K562 (cell line): ENCODE measurements around the gene WHAMM. TPM values are rescaled to one million over a fixed set of nuclear protein-coding genes. Genes with fewer than 3 reads are reported as not detected.

Experiments
- ATAC-seq: fragments of 200-7000 bp; cut with Tn5 transposase; 3 replicates; pipeline ENCODE4 v1.9.1; 2020; ENCODE audit warnings: moderate library complexity
- BruUV-seq: library from RNA; stranded (reverse); fragments of 400-500 nt; replicated peaks from 2 replicates; lab custom pipeline; 2021; lab: Mats Ljungman, UMichigan
- CTCF ChIA-PET: fragments of 300-600 bp; formaldehyde crosslinking; extraction: SDS; loops from one replicate; lab custom pipeline; 2021; ENCODE audit warnings: low intra/inter-chr PET ratio; lab: Yijun Ruan, JAX
- POLR2A ChIA-PET: fragments of 300-600, 350-650 bp; sonication (Branson Sonifier 250); formaldehyde crosslinking; extraction: SDS; loops from one replicate; lab custom pipeline; 2021; ENCODE audit warnings: antibody characterized with exemption, inconsistent platforms; lab: Yijun Ruan, JAX
- DNase-seq, 4 experiments: peaks; one replicate each; pipeline versions ENCODE4 v3.0.0 to v3.0.0-alpha.2; 2011 to 2018; ENCODE audit warnings: low spot score in 3 of 4, mixed read lengths in 3 of 4; ENCODE audit errors: extremely low read depth in 1 of 4
- FAIRE-seq: peaks from 2 replicates; lab custom pipeline; 2011; peaks lifted over from hg19 to GRCh38; lab: Jason Lieb, UNC
- H2AFZ ChIP-seq: 2 replicates; pipeline ENCODE4 v1.6.0; 2011; ENCODE audit warnings: low read depth, low read length, control low read depth, inconsistent platforms
- H3K27ac ChIP-seq: fragments of 200-600 bp; 3 replicates; pipeline ENCODE4 v1.8.0; 2011; ENCODE audit warnings: low read depth, mild to moderate bottlenecking, control low read depth, inconsistent platforms, low read length, moderate library complexity, mixed read lengths; ENCODE audit errors: extremely low read depth
- H3K27me3 ChIP-seq, 2 experiments: fragments of 300-600 bp in 1 of 2; 2 replicates in 1 of 2; 3 replicates in 1 of 2; pipeline versions ENCODE4 v1.6.0 to v1.8.0; 2011; ENCODE audit warnings: inconsistent platforms in 2 of 2, low read length in 2 of 2, mild to moderate bottlenecking in 1 of 2, mixed read lengths in 1 of 2, moderate library complexity in 1 of 2; ENCODE audit not compliant: control insufficient read depth in 2 of 2, insufficient read depth in 2 of 2
- H3K36me3 ChIP-seq: fragments of 300-600 bp; 3 replicates; pipeline ENCODE4 v1.8.0; 2011; ENCODE audit warnings: mild to moderate bottlenecking, low read length, inconsistent platforms; ENCODE audit not compliant: control insufficient read depth, insufficient read depth
- H3K4me1 ChIP-seq, 2 experiments: fragments of 200-600 bp in 1 of 2; replicated peaks in 1 of 2; 2 replicates in 1 of 2; 3 replicates in 1 of 2; pipeline versions ENCODE4 v1.5.1 to v1.8.0; 2011; ENCODE audit warnings: inconsistent platforms in 2 of 2, low read length in 2 of 2, mild to moderate bottlenecking in 1 of 2, mixed read lengths in 1 of 2, moderate library complexity in 1 of 2; ENCODE audit not compliant: control insufficient read depth in 2 of 2, insufficient read depth in 2 of 2
- H3K4me2 ChIP-seq: 2 replicates; pipeline ENCODE4 v1.6.1; 2011; ENCODE audit warnings: low read length, control low read depth, inconsistent platforms, mixed read lengths; ENCODE audit not compliant: insufficient read depth
- H3K4me3 ChIP-seq: fragments of 200-600 bp; sonication (generic), shearing (Covaris generic); 2 replicates; pipeline ENCODE4 v1.5.1; 2016; ENCODE audit warnings: control low read depth, inconsistent platforms
- H3K79me2 ChIP-seq: fragments of 200-600 bp; 3 replicates; pipeline ENCODE4 v1.8.0; 2011; ENCODE audit warnings: low read length, inconsistent platforms; ENCODE audit not compliant: control insufficient read depth, insufficient read depth
- H3K9ac ChIP-seq, 2 experiments: 2 replicates each; pipeline versions ENCODE4 v1.6.0 to v1.6.1; 2011; ENCODE audit warnings: low read depth in 2 of 2, low read length in 2 of 2, control low read depth in 1 of 2, inconsistent platforms in 1 of 2, mild to moderate bottlenecking in 1 of 2, mixed read lengths in 1 of 2; ENCODE audit not compliant: insufficient read depth in 1 of 2
- H3K9me1 ChIP-seq: one replicate; pipeline ENCODE4 v1.6.0; 2011; ENCODE audit warnings: inconsistent platforms, mild to moderate bottlenecking, low read length, moderate library complexity; ENCODE audit not compliant: control insufficient read depth, insufficient read depth
- H3K9me3 ChIP-seq: replicated peaks from 2 replicates; pipeline ENCODE4 v1.5.1; 2011; ENCODE audit warnings: low read depth, low read length, inconsistent platforms; ENCODE audit not compliant: control insufficient read depth, insufficient read depth
- H4K20me1 ChIP-seq: replicated peaks from 2 replicates; pipeline ENCODE4 v1.6.1; 2011; ENCODE audit warnings: low read length, inconsistent platforms, mixed read lengths; ENCODE audit not compliant: control insufficient read depth, insufficient read depth
- ARID1B ChIP-seq: fragments of 450-650 bp; IDR thresholded peaks from 2 replicates; pipeline ENCODE4 v1.6.1; 2016; ENCODE audit warnings: antibody characterized with exemption, mild to moderate bottlenecking, inconsistent platforms
- CBFA2T2 ChIP-seq: fragments of 450-650 bp; conservative IDR thresholded peaks from 2 replicates; pipeline ENCODE4 v1.6.1; 2017; ENCODE audit warnings: mild to moderate bottlenecking
- CBFA2T3 ChIP-seq: fragments of 450-650 bp; IDR thresholded peaks from 2 replicates; pipeline ENCODE4 v1.6.1; 2017
- DPF2 ChIP-seq: fragments of 450-650 bp; IDR thresholded peaks from 2 replicates; pipeline ENCODE4 v1.6.1; 2016
- ELF2 ChIP-seq: fragments of 250-450 bp; sonication (Bioruptor Pico); IDR thresholded peaks from 2 replicates; pipeline ENCODE4 v1.5.0; 2021; ENCODE audit warnings: mild to moderate bottlenecking
- HDAC1 ChIP-seq, 2 experiments: fragments of 450-650 bp; IDR thresholded peaks; 2 replicates each; pipeline ENCODE4 v1.6.1; 2016 to 2017; ENCODE audit warnings: inconsistent platforms in 1 of 2, mild to moderate bottlenecking in 1 of 2, moderate library complexity in 1 of 2
- KLF16 ChIP-seq: IDR thresholded peaks from 2 replicates; pipeline ENCODE4 v1.6.1; 2016; ENCODE audit warnings: antibody characterized with exemption
- MTA2 ChIP-seq: fragments of 450-650 bp; IDR thresholded peaks from 2 replicates; pipeline ENCODE4 v1.6.1; 2016; ENCODE audit warnings: low read depth
- NCOA2 ChIP-seq, 2 experiments: fragments of 450-650 bp; IDR thresholded peaks; 2 replicates each; pipeline ENCODE4 v1.6.1; 2018; ENCODE audit warnings: mild to moderate bottlenecking in 2 of 2, moderate library complexity in 1 of 2; ENCODE audit not compliant: partially characterized antibody in 2 of 2
- NCOR1 ChIP-seq: fragments of 450-650 bp; IDR thresholded peaks from 2 replicates; pipeline ENCODE4 v1.6.1; 2016; ENCODE audit warnings: mild to moderate bottlenecking, moderate library complexity
- NFE2 ChIP-seq: IDR thresholded peaks from 2 replicates; pipeline ENCODE4 v1.6.1; 2014; ENCODE audit warnings: antibody characterized with exemption, low read depth
- RCOR1 ChIP-seq, 2 experiments: IDR thresholded peaks; 2 replicates each; pipeline ENCODE4 v1.6.1; 2012; ENCODE audit warnings: low read depth in 2 of 2, low read length in 2 of 2, borderline replicate concordance in 1 of 2, improper control_type of control experiment in 1 of 2
- SMARCA4 ChIP-seq: fragments of 450-650 bp; IDR thresholded peaks from 2 replicates; pipeline ENCODE4 v1.6.1; 2016
- TAL1 ChIP-seq: fragments of 450-650 bp; IDR thresholded peaks from 2 replicates; pipeline ENCODE4 v1.6.1; 2016; ENCODE audit warnings: mild to moderate bottlenecking
- TCF3 ChIP-seq: sonication (generic); formaldehyde crosslinking; IDR thresholded peaks from 2 replicates; pipeline ENCODE4 v1.4.0; 2020; ENCODE audit warnings: mild to moderate bottlenecking, missing genetic modification reagents
- TEAD4 ChIP-seq, 2 experiments: sonication (generic) in 1 of 2; formaldehyde crosslinking in 1 of 2; IDR thresholded peaks; 2 replicates each; pipeline versions ENCODE4 v1.6.1 to v1.8.0; 2012 to 2022; ENCODE audit warnings: borderline replicate concordance in 1 of 2, inconsistent platforms in 1 of 2, low read length in 1 of 2, mild to moderate bottlenecking in 1 of 2, missing genetic modification reagents in 1 of 2
- TRIM24 ChIP-seq, 2 experiments: fragments of 450-650 bp; IDR thresholded peaks; 2 replicates each; pipeline ENCODE4 v1.6.1; 2016
- ZBTB8A ChIP-seq: fragments of 450-650 bp; IDR thresholded peaks from 2 replicates; pipeline ENCODE4 v1.6.1; 2018; ENCODE audit warnings: mild to moderate bottlenecking, moderate library complexity; ENCODE audit not compliant: partially characterized antibody
- ZNF316 ChIP-seq: fragments of 450-650 bp; IDR thresholded peaks from 2 replicates; pipeline ENCODE4 v1.6.1; 2016
- WGBS: fragments of 100-300 bp; shearing (Covaris generic); methylation state at CpG from one replicate; pipeline ENCODE4 v1.1.6; 2016; ENCODE audit warnings: low coverage, mixed read lengths; ENCODE audit not compliant: insufficient coverage; ENCODE audit errors: missing lambda C conversion rate; 5-methylcytosine and 5-hydroxymethylcytosine counted together
- in situ Hi-C: fragments of 300-500 bp; cut with MboI; formaldehyde crosslinking; loops from 4 replicates; pipeline ENCODE4 v1.15.0; 2018; ENCODE audit warnings: inconsistent platforms, mixed read lengths
- intact Hi-C: fragments of 100-400 bp; cut with micrococcal nuclease; formaldehyde crosslinking; loops from 2 replicates; pipeline ENCODE4 v1.14.2; 2022
- polyA plus RNA-seq, 8 experiments: library from polyadenylated mRNA; depleted of rRNA in 4 of 8; stranded (reverse) in 5 of 8; unstranded in 3 of 8; fragments of >200 nt; fragmentation: Nextera tagmentation in 2 of 8; fragmentation: Illumina TruSeq in 1 of 8; extraction: Ambion mirVana in 2 of 8; extraction: Trizol in 1 of 8; gene quantifications; 2 replicates each; pipeline versions ENCODE4 v1.2.1 to v1.2.3, GENCODE V29; 2011 to 2014; ENCODE audit warnings: inconsistent platforms in 1 of 8, missing spikeins in 1 of 8
- total RNA-seq, 7 experiments: library from RNA; depleted of rRNA in 6 of 7; stranded (reverse); fragments of >200 nt in 6 of 7; fragmentation: Illumina TruSeq in 2 of 7; extraction: Trizol in 2 of 7; gene quantifications; 2 replicates each; pipeline versions ENCODE4 v1.2.1 to v1.2.3, GENCODE V29; 2011 to 2021; ENCODE audit warnings: low replicate concordance in 1 of 7
- TF ChIP-seq, protein P1 (sequence below): fragments of 150-350 bp; conservative IDR thresholded peaks from 2 replicates; pipeline ENCODE4 v1.6.1; 2014; ENCODE audit warnings: low read length

The WHAMM gene
- total and polyA plus RNA-seq, 9 of the 15 experiments (the other 6 are each of a cell fraction or from before 2014, with no cell fraction given) = 2.0 to 4.8 (median 3.6) TPM

DNA sequence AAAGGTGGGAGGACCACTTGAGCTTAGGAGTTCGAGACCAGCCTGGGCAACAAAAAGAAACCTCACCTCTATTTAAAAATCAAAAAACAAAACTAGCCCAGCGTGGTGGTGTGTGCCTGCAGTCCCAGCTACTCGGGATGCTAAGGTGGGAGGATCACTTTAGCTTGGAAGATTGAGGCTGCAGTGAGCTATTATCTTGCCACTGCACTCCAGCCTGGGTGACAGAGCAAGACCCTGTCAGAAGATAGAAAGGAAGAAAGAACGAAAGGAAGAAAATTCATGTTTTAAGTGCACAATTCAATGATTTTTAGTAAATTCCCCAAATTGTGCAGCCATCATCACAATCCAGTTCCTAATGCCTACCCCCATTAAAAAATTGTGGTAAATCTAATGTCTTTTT lies 11.3 kb upstream of the WHAMM start:
- peak; percentile 49 for ATAC-seq
- DNase-seq = peak in 1 of 4 experiments; percentile 65
- FAIRE-seq = peak; percentile 83

More for the DNA sequence above, 11.3 kb upstream of the WHAMM start:
- peak overlapping the region in 1 of 2 experiments; percentile 30; a peak in 1 of 4 replicates for H3K9ac ChIP-seq
- BruUV-seq = no TSS peak
- H4K20me1 ChIP-seq = no peaks in the 10 kb centered on the region
- H3K9me1 ChIP-seq = peaks cover 4% of the 10 kb centered on the region
- in situ Hi-C loops = no loop called here
- H3K4me1 ChIP-seq = peaks cover 19 to 27% of the 10 kb centered on the region in 2 experiments
- no peak overlapping the region for H2AFZ ChIP-seq
- no peaks in the 10 kb centered on the region for H3K27me3 ChIP-seq
- WGBS = 2% methylated on average over 4 of the region's 4 CpGs
- H3K27ac ChIP-seq = no peak overlapping the region
- intact Hi-C loops = no loop called here
- no peaks in the 10 kb centered on the region for H3K79me2 ChIP-seq
- no peaks in the 10 kb centered on the region for H3K9me3 ChIP-seq
- POLR2A ChIA-PET = no interaction called here
- TF ChIP-seq ARID1B (peak; percentile 84), DPF2 (peak; percentile 78), MTA2 (peak; percentile 58), NCOR1 (peak; percentile 53; the same call in 1 of the 2 replicates), ZBTB8A (no peak), CBFA2T2 (peak; percentile 60), ZNF316 (0 out of 2 replicates have a peak, but pooled peaks have one; percentile 10), SMARCA4 (peak; percentile 73), ELF2 (CRISPR knock-in tag) (no peak), HDAC1 (IDR thresholded peaks at IDR 0.05) (peak in 1 of 2 experiments; percentile 43; a peak in 1 of 4 replicates), NFE2 (peak; percentile 27; the same call in 1 of the 2 replicates), NCOA2 (IDR thresholded peaks at IDR 0.05; ENCODE audit: partially characterized antibody in 2 of 2) (no peak), RCOR1 (IDR thresholded peaks at IDR 0.05; ENCODE audit: borderline replicate concordance in 1 of 2, low read depth in 2 of 2, low read length in 2 of 2) (peak in 1 of 2 experiments; percentile 31; a peak in 1 of 4 replicates), TEAD4 (IDR thresholded peaks at IDR 0.05; ENCODE audit: low read length) (0 out of 2 replicates have a peak, but pooled peaks have one; percentile 35), TEAD4 (CRISPR knock-in tag; IDR thresholded peaks at IDR 0.05; ENCODE audit: borderline replicate concordance) (no peak), TCF3 (CRISPR knock-in tag) (peak; percentile 76), KLF16 (no peak), TRIM24 (IDR thresholded peaks at IDR 0.05) (peak in 1 of 2 experiments; percentile 32; a peak in 1 of 4 replicates), CBFA2T3 (peak; percentile 81), TAL1 (peak; percentile 65)
- TF ChIP-seq, protein P1, sequence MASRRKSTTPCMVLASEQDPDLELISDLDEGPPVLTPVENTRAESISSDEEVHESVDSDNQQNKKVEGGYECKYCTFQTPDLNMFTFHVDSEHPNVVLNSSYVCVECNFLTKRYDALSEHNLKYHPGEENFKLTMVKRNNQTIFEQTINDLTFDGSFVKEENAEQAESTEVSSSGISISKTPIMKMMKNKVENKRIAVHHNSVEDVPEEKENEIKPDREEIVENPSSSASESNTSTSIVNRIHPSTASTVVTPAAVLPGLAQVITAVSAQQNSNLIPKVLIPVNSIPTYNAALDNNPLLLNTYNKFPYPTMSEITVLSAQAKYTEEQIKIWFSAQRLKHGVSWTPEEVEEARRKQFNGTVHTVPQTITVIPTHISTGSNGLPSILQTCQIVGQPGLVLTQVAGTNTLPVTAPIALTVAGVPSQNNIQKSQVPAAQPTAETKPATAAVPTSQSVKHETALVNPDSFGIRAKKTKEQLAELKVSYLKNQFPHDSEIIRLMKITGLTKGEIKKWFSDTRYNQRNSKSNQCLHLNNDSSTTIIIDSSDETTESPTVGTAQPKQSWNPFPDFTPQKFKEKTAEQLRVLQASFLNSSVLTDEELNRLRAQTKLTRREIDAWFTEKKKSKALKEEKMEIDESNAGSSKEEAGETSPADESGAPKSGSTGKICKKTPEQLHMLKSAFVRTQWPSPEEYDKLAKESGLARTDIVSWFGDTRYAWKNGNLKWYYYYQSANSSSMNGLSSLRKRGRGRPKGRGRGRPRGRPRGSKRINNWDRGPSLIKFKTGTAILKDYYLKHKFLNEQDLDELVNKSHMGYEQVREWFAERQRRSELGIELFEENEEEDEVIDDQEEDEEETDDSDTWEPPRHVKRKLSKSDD = no peak
- H3K4me2 ChIP-seq = 0 out of 2 replicates have a peak overlapping the region, but pooled peaks have one; percentile 5
- no peaks in the 10 kb centered on the region for H3K36me3 ChIP-seq
- H3K4me3 ChIP-seq = no peak overlapping the region
- CTCF ChIA-PET = no interaction called here
